Inferior parietal cortex (tissue), 1 donor: Measurements from ENCODE around the gene CDK10.

Experiments used
- DNase-seq: peaks from one replicate; pipeline ENCODE4 v3.0.0-alpha.2; 2016; ENCODE audit errors: extremely low spot score

Gene CDK10

DNA sequence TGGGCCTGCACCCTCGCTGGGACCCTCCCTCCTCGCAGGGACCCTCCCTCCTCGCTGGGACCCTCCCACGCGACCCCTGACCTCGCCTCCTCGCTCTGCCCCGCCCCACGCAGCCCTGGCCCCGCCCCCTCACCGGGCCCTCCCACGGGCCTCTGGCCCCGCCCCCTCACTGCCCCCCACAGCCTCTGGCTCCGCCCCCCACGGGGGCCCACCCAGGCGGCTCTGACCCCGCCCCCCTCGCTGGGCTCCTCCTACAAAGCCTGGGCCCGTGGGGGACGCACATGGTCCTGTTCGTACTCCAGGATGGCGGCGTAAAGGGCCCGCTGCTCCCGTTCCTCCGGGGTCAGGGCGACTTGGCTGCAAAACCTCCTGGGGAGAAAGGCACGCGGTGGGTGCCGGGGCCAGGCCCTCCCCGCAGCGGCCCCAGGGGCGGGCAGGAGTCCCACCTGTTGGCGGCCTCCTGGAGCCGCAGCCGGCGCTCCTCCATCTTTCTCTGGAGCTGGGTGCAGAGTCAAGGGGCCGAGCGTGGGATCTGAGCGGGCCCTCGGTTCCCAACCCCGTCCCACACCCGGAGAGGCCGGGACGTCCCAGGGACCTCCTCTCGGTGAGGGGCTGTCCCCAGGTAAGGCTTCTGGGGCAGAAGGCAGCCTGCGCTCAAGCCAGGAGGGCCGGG lies 25.2 kb downstream of the CDK10 start:
- no peak for DNase-seq

DNA sequence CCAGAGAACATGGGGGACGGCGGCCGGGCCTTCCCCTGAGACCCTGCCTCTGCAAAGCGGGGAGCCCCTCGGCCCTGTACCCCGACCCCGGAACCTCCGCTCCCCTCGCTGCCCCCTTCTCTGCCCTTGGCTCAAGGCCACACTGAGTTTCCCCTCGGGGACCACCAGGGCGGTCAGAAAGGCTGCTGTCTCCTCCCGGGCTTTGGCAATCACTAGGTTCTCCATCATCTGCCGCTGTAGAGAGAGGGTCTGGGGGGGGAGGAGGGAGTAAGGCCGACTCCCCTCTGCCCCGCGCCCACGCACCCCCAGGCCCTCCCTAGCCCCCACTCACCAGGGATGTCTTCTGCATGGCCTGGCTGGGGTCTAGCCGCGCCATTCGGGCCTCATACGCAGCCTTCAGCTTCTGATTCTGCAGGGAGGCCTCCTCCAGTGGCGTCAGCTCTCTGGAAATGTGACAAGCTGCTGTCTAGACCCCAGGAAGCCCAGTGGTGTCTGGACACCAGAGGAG lies 25.8 kb downstream of the CDK10 start:
- DNase-seq, result no peak

DNA sequence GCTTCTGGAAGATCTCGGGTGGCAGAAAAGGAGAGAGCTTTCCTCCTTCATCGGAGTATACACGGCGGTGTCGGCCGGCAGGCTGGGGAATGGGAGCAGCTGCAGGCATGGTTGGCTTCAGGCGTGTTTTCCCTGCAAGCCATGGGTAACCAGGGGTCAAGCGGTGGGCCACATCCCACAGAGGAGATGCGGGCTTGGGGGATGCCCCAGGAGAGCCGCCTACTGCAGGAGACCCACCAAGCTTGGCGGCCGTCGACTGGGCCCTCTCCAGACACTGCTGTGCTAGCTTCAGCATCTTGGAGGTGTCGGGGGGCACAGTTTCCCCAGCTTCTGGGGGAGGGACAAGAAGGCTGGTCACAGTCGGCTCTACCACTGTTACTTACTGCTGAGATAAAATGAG lies 30.0 kb downstream of the CDK10 start:
- DNase-seq, result no peak

DNA sequence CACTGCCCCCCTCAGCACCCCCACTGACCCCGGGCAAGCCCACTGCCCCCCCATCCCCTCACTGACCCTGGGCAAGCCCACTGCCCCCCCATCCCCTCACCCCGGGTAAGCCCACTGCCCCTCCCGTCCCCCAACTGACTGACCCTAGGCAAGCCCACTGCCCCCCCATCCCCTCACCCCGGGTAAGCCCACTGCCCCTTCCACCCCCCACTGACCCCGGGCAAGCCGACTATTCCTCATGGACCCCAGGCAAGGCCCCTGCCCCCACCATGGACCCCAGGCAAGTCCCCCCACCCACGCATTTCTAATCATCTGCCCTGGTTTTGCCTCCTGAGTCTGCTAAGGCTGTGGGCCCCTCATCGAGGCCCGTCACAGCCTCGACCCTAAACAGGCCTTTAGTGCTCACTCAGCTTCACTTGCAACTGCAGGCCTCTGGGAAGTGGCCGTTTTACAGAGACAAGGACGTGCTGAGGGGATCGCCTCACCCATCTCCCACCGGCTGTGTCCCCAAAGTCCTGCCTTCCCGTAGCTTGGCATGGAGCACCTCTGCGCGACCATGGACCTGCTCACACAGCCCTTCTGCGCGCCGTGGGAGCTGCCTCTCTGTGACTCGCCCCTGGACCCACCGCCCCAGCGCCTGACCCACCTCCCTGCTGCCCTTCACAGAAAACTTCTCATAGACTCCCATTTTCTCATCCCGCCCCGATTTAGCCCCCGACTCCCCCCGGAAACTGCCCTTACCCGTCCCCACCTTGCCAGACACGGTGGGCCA lies 30.6 kb downstream of the CDK10 start:
- DNase-seq, result no peak

DNA sequence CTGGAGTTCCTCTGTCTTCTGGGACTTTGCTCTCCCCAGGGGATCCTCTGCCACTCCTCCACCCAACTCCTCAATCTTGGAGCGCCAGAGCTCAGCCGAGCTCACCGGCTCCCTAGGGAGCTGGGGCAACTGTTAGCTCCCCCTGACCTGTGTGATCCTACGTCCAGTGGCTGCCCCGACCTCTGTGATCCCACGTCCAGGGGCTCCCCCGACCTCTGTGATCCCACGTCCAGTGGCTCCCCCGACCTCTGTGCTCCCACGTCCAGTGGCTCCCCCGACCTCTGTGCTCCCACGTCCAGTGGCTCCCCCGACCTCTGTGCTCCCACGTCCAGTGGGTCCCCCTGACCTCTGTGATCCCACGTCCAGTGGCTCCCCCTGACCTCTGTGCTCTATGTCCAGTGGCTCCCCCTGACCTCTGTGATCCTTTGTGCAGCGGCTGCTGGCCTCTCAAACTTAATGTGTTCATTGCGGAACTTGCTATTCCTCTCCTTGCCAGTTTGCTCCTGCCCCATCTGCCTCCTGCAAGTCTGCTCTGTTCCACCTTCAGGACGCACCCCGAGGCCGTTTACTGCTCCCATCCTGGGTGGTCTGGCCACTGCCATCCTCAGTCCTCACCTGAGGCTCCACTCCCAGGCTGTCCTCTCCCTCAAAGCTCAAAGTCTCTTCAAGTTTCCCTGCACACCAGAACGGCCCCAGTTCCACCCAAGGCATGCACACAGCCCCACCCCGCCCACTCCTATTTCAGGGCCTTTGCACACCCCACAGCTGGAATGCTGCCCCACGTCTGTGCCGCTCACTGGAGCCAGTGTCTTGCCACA lies 31.4 kb downstream of the CDK10 start:
- no peak for DNase-seq

DNA sequence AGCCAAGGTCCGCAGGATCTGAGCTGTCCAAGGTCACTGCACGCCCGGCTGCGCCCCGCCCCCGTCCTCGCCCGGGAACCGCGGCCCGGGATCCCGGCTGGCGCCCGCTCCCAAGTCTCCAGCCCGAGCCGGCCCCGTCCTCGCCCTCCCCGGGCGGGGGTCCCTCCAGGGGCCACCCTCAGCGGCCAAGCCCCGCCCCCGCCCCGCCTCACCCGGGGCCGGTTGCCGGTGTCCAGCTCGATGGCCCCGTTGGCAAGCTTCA lies 34.0 kb downstream of the CDK10 start:
- no peak for DNase-seq

DNA sequence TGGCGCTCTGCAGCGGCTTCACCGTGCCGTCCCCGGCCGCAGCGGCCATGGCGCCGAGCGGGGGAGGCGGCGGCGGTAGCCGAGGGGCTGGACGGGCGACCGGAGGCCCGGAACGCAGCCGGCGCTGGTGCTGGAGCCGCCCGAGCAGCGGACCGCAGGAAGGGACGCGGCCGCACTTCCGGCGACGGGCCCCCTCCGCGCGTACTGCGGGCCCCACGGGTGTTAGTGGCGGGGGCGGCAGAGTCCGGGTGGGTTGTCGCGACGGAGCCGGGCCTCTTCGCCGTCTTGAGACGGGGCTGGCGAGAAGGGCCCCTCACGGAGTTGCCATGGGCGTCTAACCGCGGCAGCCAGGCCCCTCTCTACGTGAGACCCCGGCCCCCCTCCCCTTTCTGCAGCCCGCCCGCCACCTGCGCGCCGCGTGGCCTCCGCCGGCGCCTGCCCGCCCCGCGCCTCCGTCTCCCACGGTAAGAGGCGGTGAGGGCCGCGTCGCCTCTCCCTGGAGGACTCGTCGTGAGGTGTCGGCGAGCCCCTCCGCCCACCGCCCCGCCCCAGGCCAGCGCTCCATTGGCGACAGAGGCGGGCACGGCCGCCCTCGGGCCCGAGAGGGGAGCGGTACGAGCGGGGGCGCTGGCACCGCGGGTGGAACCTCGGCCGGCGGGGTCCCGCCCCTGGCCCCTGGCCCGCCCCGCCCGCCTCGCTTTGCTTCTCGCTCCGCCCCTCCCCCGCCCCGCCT lies 34.5 kb downstream of the CDK10 start, which contains the start of the genes VPS9D1 and ZNF276:
VPS9D1 (minus strand) TSS at position 86 of the 733 bp plus-strand sequence; CDS start at position 49, 37 bp downstream.
ZNF276 (plus strand) TSS at position 725 of the 733 bp plus-strand sequence. CDS start 104 bp downstream, outside the sequence.
- peak; percentile 74 for DNase-seq

DNA sequence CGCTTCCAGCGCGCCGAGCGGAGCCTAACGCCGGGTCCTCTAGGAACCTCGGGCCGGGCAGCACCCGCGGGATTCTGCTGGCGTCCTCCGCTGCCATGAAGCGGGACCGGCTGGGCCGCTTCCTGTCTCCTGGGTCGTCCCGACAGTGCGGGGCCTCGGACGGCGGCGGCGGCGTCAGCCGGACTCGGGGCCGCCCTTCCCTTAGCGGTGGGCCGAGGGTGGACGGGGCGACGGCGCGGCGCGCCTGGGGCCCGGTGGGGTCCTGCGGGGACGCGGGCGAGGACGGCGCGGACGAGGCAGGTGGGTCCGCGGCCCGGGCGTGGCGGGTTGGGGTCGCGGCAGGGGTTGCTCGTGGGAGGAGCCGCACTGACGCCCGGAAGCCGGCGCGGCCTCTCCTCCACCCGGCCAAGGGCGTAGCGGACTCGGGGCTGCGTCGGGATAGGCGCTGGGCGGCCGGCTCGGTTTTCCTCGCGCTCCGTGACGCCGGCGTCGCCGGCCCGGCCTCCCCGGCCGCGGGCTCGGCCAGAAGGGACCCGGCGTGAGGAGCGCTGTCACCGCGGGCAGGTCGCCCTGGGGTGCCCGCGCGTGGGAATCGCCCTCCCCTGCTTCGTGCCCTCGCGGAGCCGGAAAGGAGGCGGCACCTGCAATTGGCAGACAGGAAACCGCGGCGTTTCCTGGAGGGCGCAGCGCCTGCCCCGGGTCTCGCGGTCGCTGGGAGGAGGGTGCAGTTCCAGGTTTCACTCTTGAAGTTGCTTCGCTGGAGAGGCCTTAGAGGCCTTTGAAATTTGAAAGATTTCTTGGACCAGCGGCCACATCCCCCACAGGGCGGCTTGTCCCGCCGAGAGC lies 35.3 kb downstream of the CDK10 start:
- DNase-seq, result no peak

DNA sequence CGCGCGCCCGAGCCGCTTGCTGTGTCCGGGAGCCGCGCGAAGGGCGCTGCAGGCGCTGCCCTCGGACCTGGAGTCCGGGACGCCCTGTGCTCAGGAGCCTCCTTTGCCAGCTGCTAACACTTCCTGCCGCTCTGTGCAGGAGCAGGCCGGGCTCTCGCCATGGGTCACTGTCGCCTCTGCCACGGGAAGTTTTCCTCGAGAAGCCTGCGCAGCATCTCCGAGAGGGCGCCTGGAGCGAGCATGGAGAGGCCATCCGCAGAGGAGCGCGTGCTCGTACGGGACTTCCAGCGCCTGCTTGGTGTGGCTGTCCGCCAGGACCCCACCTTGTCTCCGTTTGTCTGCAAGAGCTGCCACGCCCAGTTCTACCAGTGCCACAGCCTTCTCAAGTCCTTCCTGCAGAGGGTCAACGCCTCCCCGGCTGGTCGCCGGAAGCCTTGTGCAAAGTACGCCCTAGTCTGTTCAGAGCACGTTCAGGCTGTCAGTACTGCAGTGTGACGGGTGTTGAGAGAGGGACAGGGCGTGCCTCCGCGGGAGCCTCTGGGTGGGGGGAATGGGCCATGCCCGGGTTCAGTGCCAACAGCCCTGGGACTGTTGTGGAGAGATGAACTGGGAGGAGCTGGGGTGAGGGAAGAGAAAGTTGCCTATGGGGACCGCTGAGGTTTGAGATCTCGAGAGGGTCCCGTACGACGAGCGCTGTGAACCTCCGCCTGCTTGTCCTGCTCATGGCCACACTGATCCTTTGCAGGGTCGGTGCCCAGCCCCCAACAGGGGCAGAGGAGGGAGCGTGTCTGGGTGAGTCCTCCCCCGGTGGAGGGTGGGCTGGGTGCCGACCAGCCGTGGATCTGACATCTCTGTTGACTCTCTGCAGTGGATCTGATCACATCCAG lies 36.1 kb downstream of the CDK10 start:
- DNase-seq, result no peak

DNA sequence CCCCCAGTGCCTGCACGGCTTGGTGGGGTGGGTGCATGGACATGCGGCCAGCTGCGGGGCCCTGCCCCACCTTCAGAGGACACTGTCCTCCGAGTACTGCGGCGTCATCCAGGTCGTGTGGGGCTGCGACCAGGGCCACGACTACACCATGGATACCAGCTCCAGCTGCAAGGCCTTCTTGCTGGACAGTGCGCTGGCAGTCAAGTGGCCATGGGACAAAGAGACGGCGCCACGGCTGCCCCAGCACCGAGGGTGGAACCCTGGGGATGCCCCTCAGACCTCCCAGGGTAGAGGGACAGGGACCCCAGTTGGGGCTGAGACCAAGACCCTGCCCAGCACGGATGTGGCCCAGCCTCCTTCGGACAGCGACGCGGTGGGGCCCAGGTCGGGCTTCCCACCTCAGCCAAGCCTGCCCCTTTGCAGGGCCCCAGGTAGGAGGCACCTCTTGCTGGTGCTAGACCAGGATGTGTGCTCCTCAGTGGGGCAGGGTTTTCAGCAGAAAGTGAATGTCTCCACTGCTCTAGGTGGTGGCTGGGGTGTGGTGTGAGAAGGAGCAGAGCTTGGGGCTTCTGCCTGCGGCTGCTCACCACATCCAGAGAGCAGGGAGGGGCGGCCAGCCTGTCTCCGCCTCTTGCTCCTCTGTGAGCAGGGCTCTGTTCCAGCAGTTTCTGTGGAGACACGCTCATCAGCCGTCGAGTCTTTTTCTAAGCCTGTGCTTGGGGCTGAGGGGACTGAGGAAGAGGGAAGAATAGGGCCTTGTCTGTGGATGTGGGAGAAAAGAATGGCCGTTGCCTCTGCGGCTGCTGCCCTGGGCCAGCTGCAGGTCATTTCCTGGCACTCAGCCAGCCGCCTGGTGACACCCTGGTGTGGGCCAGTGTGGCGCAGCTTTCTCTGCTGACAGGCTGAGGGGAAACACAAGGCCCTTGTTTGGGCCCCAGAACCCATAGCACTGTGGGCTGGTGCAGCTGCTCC lies 37.1 kb downstream of the CDK10 start:
- peak; percentile 89 for DNase-seq

DNA sequence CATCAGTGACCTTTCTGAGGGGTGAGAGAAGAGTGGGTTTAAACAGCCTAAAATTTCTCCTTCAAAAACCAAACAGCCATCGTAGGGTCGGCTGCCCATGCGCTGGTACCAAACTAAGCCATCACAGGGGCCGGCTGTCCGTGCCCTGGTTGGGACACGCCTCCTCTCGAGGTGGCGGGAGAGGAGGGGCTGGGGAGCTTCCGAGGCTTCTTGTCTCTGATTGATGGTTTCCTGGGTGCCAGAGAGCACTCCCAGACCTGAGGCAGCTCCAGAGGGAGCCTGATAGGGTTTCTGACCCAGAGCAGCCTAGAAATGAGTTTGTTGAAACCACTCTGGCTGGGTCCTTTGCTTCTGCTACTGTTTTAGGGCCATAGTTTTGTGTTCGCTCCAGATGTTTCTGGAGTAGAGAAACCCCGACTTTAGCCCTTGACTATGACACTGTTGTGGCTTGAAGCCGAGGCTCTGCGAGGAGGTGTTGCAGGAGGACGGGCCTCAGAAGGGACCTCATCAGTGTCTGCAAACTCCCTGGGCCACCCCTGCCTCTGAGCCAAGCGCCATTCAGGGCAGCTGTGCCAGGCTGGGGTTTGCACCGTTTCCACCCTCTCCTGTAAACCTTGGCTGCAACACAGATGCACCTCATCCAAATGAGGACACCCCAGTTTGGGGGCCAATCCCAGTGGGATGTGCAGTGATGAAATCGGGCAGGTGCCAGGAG lies 41.1 kb downstream of the CDK10 start:
- no peak for DNase-seq

DNA sequence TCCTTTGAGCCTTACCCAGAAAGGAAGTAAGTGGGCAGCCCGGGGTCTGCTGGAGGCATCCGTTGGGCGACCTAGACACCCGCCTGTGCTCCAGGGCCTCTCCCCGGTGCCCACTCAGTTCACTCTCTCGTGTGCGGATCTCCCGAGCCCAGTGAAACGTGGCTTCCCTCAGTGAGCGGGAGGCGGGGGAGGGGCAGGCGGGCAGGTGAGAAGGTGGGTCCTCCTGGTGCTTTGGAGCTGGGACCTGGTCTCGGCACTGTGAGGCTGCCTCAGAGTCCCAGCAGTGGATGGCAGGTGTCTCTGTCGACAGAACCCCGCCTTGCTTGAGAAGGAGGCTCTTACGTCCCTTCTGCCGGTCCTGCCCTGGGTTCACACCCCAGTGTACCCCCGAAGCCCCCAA lies 42.8 kb downstream of the CDK10 start:
- DNase-seq, result no peak

DNA sequence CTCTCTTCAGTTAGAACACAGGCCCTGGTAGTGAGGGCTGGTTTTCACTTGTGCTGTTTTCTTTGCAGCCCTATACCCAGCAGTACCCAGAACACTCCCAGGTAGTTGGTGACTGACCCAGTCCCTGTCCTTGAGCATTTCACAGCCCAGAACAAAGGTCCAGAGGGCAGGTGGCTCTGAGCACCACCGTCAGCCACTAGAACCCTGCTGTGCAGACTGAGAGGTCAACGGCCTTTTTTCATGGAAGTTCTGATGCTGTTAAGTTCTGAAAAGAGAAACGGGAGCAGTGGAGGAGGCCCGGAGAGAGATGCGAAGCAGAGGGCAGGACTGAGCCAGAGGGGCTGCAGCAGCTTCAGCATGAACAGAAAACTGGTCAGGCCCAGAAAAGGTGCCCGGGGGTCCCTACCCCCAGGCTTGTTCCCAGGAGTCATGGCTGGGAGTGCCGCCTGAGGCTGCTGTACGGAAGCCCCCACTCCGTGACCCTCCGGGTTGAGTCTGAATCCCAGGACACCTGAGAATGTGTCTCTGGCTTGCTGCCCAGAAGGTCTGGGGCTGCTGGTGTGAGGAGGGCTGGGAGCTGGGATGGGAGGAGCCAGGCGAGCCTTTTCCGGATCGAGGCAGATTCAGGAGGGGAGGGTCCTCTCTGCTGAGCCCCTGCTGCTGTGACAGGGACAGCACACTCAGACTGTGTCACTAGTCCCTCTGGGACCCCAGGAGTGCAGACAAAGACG lies 43.5 kb downstream of the CDK10 start:
- no peak for DNase-seq

DNA sequence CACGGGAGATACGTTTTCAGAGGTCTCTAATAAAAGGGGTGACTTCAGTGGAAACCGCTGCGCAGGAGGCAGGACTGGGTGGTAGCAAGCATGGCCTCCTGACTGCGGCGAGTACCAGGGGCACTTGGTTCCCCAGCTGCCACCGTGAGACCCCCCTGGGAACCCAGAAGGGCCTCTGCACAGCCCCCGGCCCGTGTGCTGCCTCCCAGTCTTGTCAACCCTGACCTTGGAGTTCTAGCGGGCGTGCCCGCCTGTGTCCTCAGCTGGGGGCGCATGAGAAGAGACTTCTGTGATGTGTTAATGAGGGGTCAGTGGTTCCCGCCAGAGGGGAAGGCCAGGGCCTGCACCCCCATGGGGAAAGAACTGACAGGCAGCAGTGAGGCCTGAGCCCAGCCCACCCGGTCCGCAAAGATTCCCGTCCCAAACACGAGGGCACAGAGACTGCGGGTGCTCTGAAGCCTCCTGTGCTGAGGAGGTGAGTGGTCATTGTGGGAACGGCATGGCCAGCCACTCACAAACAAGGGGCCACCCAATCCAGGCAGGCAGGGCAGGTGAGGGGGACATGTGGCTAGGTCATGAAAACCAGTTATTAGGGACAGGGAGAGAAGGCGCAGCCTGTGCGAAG lies 44.2 kb downstream of the CDK10 start:
- no peak for DNase-seq

DNA sequence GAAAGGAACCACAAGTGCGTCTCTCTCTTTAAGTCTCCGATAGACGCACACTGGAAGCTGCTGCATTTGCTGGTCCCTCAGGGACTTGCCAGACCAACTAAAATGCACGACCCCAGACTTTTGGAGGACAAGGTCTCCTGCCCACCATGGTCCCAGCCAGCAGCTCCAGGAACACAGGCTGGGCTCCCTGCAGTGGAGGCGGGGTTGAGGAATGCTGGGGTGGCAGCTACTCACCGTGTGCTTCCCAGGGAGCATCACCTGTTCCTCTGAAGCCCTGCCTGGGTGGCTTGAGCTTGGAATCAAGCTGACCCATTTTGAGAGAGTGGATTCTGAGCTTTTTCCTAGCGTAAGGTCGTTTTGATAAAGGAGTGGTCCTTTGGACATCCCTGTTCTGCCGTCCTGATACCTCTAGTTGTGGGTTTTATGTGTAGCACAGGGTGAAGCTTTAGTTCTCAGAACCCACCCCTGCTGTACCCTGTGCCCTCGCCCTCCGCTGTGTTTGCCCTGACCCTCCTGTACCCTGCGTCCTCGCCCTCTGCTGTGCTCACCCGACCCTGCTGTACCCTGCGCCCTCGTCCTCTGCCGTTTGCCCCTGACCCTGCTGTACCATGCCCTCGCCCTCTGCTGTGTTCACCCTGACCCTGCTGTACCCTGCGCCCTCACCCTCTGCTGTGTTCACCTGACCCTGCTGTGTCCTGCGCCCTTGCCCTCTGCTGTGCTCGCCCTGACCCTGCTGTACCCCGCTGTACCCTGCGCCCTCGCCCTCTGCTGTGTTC lies 45.8 kb downstream of the CDK10 start:
- DNase-seq, result no peak

DNA sequence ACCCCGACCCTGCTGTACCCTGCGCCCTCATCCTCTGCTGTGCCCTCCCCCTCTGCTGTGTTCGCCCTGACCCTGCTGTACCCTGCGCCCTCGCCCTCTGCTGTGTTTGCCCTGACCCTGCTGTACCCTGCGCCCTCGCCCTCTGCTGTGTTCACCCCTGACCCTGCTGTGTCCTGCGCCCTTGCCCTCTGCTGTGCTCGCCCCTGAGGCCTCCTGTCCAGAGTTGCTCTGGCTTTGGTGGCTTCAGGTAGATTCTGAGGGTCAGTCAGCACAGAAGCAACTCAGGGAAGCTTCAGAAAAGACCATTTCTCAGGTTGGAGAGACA lies 46.4 kb downstream of the CDK10 start:
- no peak for DNase-seq
